HG03103 (cell line): Measurements from ENCODE around the gene ACAP1.
"Not testable (repeated sequence)": the region's sequence is repeated elsewhere in the genome, so short reads cannot be mapped to it uniquely, and the experiment has no call there.

Experiments used
- ATAC-seq: cut with Tn5 transposase; IDR thresholded peaks from one replicate; pipeline ENCODE4 v1.9.1; 2021; ENCODE audit warnings: low read depth; ENCODE audit not compliant: unreplicated experiment

The ACAP1 gene

GRCh38 chr17:7354262-7354843, 18.0 kb downstream of the ACAP1 start:
- no peak for ATAC-seq

GRCh38 chr17:7355053-7355452, 18.7 kb downstream of the ACAP1 start, which contains the start of gene TMEM95:
TMEM95 (plus strand) TSS chr17:7355156; CDS start chr17:7355205, 49 bp downstream.
- no peak for ATAC-seq

- ATAC-seq = no peak
Observed at GRCh38 chr17:7355573-7355972, 19.2 kb downstream of the ACAP1 start.

- ATAC-seq = no peak
Observed at GRCh38 chr17:7356072-7356549, 19.8 kb downstream of the ACAP1 start.

- ATAC-seq = no peak
Observed at GRCh38 chr17:7356756-7357155, 20.4 kb downstream of the ACAP1 start.

- no peak for ATAC-seq
Observed at GRCh38 chr17:7357381-7357780, 21.1 kb downstream of the ACAP1 start.

GRCh38 chr17:7361906-7362305, 25.6 kb downstream of the ACAP1 start:
- ATAC-seq = no peak

GRCh38 chr17:7363311-7363710, 27.0 kb downstream of the ACAP1 start:
- ATAC-seq = no peak

- ATAC-seq = not testable (repeated sequence)
Observed at GRCh38 chr17:7365963-7366362, 29.6 kb downstream of the ACAP1 start.

- ATAC-seq = no peak
Observed at GRCh38 chr17:7367083-7367482, 30.8 kb downstream of the ACAP1 start.

- ATAC-seq = no peak
Observed at GRCh38 chr17:7367918-7368598, 31.7 kb downstream of the ACAP1 start.

GRCh38 chr17:7368599-7368994, 32.3 kb downstream of the ACAP1 start:
- not testable (repeated sequence) for ATAC-seq

GRCh38 chr17:7369825-7370224, 33.5 kb downstream of the ACAP1 start:
- no peak for ATAC-seq

GRCh38 chr17:7370853-7371252, 34.5 kb downstream of the ACAP1 start:
- no peak for ATAC-seq

- ATAC-seq = no peak
Observed at GRCh38 chr17:7374353-7374752, 38.0 kb downstream of the ACAP1 start.

GRCh38 chr17:7379134-7379533, 42.8 kb downstream of the ACAP1 start:
- no peak for ATAC-seq

GRCh38 chr17:7380321-7380720, 44.0 kb downstream of the ACAP1 start:
- ATAC-seq = no peak

GRCh38 chr17:7380855-7381683, 44.7 kb downstream of the ACAP1 start, which contains the start of gene TNK1:
TNK1 (plus strand) TSS chr17:7381089; CDS start chr17:7382927, 1,838 bp downstream.
- no peak for ATAC-seq

GRCh38 chr17:7382901-7383300, 46.6 kb downstream of the ACAP1 start:
- ATAC-seq = no peak

- ATAC-seq = no peak
Observed at GRCh38 chr17:7383371-7383741, 47.0 kb downstream of the ACAP1 start.

GRCh38 chr17:7383742-7384488, 47.6 kb downstream of the ACAP1 start:
- no peak for ATAC-seq
